GM21576 (cell line): ENCODE results near the gene POLR2J3.
A peak's percentile ranks its signal among the peaks of the same experiment; 100 is the strongest.
"Not testable (repeated sequence)": the region's sequence is repeated elsewhere in the genome, so short reads cannot be mapped to it uniquely, and the experiment has no call there.

Experiments used
- ATAC-seq: cut with Tn5 transposase; IDR thresholded peaks from one replicate; pipeline ENCODE4 v1.9.1; 2021; ENCODE audit warnings: mild to moderate bottlenecking, moderate library complexity; ENCODE audit not compliant: unreplicated experiment

POLR2J3 gene

GRCh38 chr7:102589857-102590256 lies 17.5 kb upstream of the POLR2J3 start:
- ATAC-seq = peak; percentile 45

GRCh38 chr7:102583495-102583894 lies 11.1 kb upstream of the POLR2J3 start:
- not testable (repeated sequence) for ATAC-seq

GRCh38 chr7:102581722-102582121 lies 9.3 kb upstream of the POLR2J3 start:
- ATAC-seq = not testable (repeated sequence)

GRCh38 chr7:102578486-102578885 lies 6.1 kb upstream of the POLR2J3 start:
- not testable (repeated sequence) for ATAC-seq

- ATAC-seq = not testable (repeated sequence)
These were observed 5.2 kb upstream of the POLR2J3 start for GRCh38 chr7:102577315-102578240.

DNA sequence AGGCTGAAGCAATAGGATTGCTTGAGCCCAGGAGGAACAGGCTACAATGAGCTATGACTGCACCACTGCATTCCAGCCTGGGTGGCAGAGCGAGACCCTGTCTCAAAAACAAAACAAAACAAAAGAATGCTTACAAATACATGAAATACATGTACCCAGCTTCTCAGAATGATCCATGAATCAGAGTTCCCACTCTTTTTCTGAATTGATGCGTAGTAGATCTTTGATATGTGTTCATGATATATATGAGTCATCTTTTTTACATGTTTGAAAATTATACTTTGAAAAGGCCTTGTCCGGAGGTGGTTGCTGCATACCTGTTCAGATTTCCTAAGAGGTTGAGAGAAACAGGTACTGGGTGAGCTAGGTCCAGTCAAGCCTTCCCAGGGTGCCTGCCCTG lies 4.0 kb upstream of the POLR2J3 start:
- ATAC-seq = not testable (repeated sequence)

DNA sequence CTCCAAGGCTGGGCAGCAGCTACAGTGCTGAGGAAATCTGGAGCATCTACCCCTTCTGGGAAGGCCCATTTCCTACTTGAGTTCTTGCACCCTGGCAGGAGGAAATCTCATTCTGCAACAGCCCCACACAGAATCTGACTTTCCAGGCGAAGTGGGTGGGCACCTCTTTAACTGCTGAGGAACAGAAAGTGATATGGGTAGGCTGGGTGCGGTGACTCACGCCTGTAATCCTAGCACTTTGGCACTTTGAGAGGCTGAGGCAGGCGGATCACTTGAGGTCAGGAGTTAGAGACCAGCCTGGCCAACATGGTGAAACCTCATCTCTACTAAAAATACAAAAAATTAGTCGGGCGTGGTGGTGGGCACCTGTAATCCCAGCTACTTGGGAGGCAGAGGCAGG lies 2.2 kb upstream of the POLR2J3 start:
- not testable (repeated sequence) for ATAC-seq

- not testable (repeated sequence) for ATAC-seq
These were observed 3.8 kb downstream of the POLR2J3 start for GRCh38 chr7:102568620-102569019.

- not testable (repeated sequence) for ATAC-seq
These were observed 21.5 kb downstream of the POLR2J3 start, which contains the start of gene SPDYE2 for GRCh38 chr7:102550808-102551422. Gene SPDYE2, plus strand, starts transcription at chr7:102551226. Its CDS starts 2,030 bp downstream, at chr7:102553256.

DNA sequence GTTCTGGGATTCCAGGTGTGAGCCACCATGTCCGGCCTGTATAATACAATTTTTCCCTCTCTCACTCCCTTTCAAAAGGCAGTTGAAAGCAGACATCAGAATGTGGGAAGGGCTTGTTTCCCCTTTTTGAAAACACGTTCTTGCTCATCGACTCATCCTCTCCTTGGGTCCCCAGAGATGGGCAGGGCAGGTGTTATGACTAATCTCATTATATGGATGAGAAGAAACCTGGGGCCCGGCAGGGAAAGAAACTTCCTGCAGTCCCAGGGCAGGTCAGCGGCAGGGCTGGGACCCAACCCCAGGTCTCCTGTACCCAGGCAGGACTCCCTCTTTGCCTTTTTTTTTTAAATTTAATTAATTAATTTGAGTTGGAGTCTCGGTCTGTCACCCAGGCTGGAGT lies 26.0 kb downstream of the POLR2J3 start:
- ATAC-seq = peak; percentile 82

- not testable (repeated sequence) for ATAC-seq
These were observed 27.1 kb downstream of the POLR2J3 start for GRCh38 chr7:102545288-102545687.

- ATAC-seq = not testable (repeated sequence)
These were observed 28.0 kb downstream of the POLR2J3 start for GRCh38 chr7:102544372-102544771.

GRCh38 chr7:102543596-102543995 lies 28.8 kb downstream of the POLR2J3 start, which contains the start of gene UPK3BL2:
Gene UPK3BL2, minus strand, starts transcription at chr7:102543696. Its CDS starts 60 bp downstream, at chr7:102543636.
- ATAC-seq = not testable (repeated sequence)

DNA sequence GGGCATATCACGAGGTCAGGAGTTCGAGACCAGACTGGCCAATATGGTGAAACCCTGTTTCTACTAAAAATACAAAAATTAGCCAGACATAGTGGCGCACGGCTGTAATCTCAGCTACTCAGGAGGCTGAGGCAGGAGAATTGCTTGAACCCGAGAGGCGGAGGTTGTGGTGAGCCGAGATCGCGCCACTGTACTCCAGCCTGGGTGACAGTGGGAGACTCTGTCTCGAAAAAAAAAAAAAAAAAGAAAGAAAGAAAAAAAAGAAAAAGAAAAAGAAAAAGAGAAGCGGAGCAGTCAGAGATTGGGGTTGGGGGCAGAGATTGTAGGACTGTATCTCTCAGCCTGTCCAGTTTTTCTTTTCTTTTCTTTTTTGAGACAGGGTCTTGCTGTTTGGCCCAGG lies 29.6 kb downstream of the POLR2J3 start:
- ATAC-seq = not testable (repeated sequence)

DNA sequence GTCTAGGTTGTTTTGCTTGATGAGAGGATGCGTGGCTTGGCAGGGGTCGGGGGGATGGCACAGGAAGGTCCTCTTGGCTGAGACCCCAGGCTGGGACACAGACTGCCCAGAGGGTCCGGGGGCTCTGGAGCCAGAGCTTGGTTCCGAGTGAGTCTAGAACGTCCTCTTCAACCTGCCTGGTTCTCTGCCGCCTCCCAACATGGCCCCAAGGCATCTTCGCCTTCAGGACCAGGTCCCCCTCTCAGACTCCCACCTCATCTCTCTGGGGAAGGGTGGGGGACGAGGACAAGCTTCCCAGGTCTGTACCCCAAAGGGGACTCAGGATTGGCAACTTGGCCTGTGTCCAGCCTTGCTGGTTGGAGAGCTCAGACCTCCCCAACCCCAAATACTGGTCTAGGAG lies 30.3 kb downstream of the POLR2J3 start:
- ATAC-seq = not testable (repeated sequence)

DNA sequence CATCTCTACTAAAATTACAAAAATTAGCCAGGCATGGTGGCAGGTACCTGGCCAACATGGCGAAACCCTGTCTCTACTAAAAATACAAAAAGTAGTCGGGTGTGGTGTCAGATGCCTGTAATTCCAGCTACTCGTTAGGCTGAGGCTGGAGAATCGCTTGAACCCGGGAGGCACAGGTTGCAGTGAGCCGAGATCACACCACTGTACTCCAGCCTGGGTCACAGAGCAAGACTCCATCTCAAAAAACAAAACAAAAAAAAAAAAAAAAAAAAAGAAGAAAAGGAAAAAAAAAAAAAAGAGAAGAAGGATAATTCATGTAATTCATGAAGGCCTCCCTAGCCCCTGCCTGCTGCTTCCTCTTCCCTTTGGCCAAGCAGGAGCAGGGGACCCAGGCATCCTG lies 31.8 kb downstream of the POLR2J3 start:
- ATAC-seq = not testable (repeated sequence)

- not testable (repeated sequence) for ATAC-seq
These were observed 37.2 kb downstream of the POLR2J3 start for GRCh38 chr7:102535062-102535615.

DNA sequence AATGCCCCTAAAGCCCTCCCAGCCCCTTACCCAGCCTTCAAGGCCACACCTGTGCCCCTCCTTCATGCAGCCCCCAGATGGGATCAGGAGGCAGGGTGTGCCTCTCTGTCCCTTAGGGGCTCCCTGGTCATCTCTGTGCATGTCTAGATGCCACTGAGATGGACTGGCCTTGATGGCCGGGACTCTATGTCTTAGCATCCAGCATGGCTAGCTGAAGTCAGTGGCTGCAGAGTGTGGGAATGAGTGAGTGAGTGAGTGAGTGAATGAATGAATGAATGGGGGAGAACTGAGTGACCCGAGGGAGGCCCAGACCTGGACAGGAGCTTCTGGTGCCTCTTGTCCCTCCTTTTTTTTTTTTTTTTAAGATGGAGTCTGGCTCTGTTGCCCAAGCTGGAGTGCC lies 40.3 kb downstream of the POLR2J3 start:
- not testable (repeated sequence) for ATAC-seq

- ATAC-seq = not testable (repeated sequence)
These were observed 40.8 kb downstream of the POLR2J3 start for GRCh38 chr7:102531583-102531982.

GRCh38 chr7:102527822-102528793 lies 44.3 kb downstream of the POLR2J3 start:
- not testable (repeated sequence) for ATAC-seq
